Keratinocyte (primary cell): ENCODE results near the gene PLPP1. TPM values are rescaled to one million over a fixed set of nuclear protein-coding genes. Genes with fewer than 3 reads are reported as not detected.

Experiments
- DNase-seq: peaks from one replicate; pipeline ENCODE4 v3.0.0-alpha.2; 2011; ENCODE audit warnings: low read depth, missing footprints, low spot score
- FAIRE-seq: peaks from 2 replicates; lab custom pipeline; 2011; peaks lifted over from hg19 to GRCh38; lab: Jason Lieb, UNC
- H2AFZ ChIP-seq: 2 replicates; pipeline ENCODE4 v1.6.0; 2012; ENCODE audit warnings: low read length, control low read depth, inconsistent platforms; ENCODE audit not compliant: control insufficient read depth
- H3K27ac ChIP-seq: 2 replicates; pipeline ENCODE4 v1.5.1; 2011; ENCODE audit warnings: low read length; ENCODE audit not compliant: control insufficient read depth, insufficient read depth
- H3K27me3 ChIP-seq: 3 replicates; pipeline ENCODE4 v1.6.0; 2011; ENCODE audit warnings: low read length; ENCODE audit not compliant: control insufficient read depth, insufficient read depth; ENCODE audit errors: extremely low read depth
- H3K36me3 ChIP-seq, 2 experiments: 2 replicates in 1 of 2; 3 replicates in 1 of 2; pipeline ENCODE4 v1.5.1; 2011; ENCODE audit warnings: low read length in 2 of 2, mild to moderate bottlenecking in 1 of 2; ENCODE audit not compliant: control insufficient read depth in 2 of 2, insufficient read depth in 2 of 2; ENCODE audit errors: extremely low read depth in 1 of 2
- H3K4me1 ChIP-seq: 3 replicates; pipeline ENCODE4 v1.5.1; 2011; ENCODE audit warnings: low read length; ENCODE audit not compliant: control insufficient read depth, insufficient read depth; ENCODE audit errors: extremely low read depth
- H3K4me2 ChIP-seq: 3 replicates; pipeline ENCODE4 v1.6.0; 2011; ENCODE audit warnings: low read depth, low read length; ENCODE audit not compliant: control insufficient read depth, insufficient read depth; ENCODE audit errors: extremely low read depth
- H3K4me3 ChIP-seq, 3 experiments: fragments of 200-600 bp in 1 of 3; sonication (generic) in 1 of 3; 2 replicates in 2 of 3; 3 replicates in 1 of 3; pipeline ENCODE4 v1.5.1; 2011 to 2016; ENCODE audit warnings: low read length in 3 of 3, mild to moderate bottlenecking in 3 of 3, control low read depth in 2 of 3, inconsistent platforms in 1 of 3, low read depth in 1 of 3, mixed read lengths in 1 of 3, mixed run types in 1 of 3, moderate library complexity in 1 of 3; ENCODE audit not compliant: control insufficient read depth in 2 of 3, insufficient read depth in 2 of 3; ENCODE audit errors: extremely low read depth in 1 of 3
- H3K79me2 ChIP-seq: 2 replicates; pipeline ENCODE4 v1.6.0; 2012; ENCODE audit warnings: low read length; ENCODE audit not compliant: control insufficient read depth, insufficient read depth
- H3K9ac ChIP-seq: 3 replicates; pipeline ENCODE4 v1.6.0; 2011; ENCODE audit warnings: low read length; ENCODE audit not compliant: control insufficient read depth, insufficient read depth; ENCODE audit errors: extremely low read depth
- H3K9me1 ChIP-seq: 3 replicates; pipeline ENCODE4 v1.6.0; 2011; ENCODE audit warnings: low read length; ENCODE audit not compliant: control insufficient read depth, insufficient read depth; ENCODE audit errors: extremely low read depth
- H3K9me3 ChIP-seq: 2 replicates; pipeline ENCODE4 v1.5.1; 2012; ENCODE audit warnings: low read depth, low read length; ENCODE audit not compliant: control insufficient read depth
- H4K20me1 ChIP-seq: 3 replicates; pipeline ENCODE4 v1.6.0; 2011; ENCODE audit warnings: low read length; ENCODE audit not compliant: control insufficient read depth, insufficient read depth; ENCODE audit errors: extremely low read depth
- CTCF ChIP-seq, 3 experiments: IDR thresholded peaks in 1 of 3; conservative IDR thresholded peaks in 1 of 3; optimal IDR thresholded peaks in 1 of 3; 2 replicates in 2 of 3; 3 replicates in 1 of 3; pipeline versions ENCODE3 to v1.5.1; 2011; ENCODE audit warnings: low read length in 3 of 3, mild to moderate bottlenecking in 3 of 3, moderate library complexity in 2 of 3, control low read depth in 1 of 3, inconsistent platforms in 1 of 3; ENCODE audit not compliant: insufficient read depth in 2 of 3; ENCODE audit errors: extremely low read depth in 1 of 3
- EZH2 ChIP-seq: IDR thresholded peaks from one replicate; pipeline ENCODE4 v1.6.1; 2012; ENCODE audit warnings: inconsistent platforms, mild to moderate bottlenecking, low read length, moderate library complexity
- dilution Hi-C: fragments of 300-500 bp; cut with MboI; formaldehyde crosslinking; loops from one replicate; pipeline ENCODE4 v1.7.0; 2020; ENCODE audit warnings: low sequenced_read_pairs; ENCODE audit not compliant: extremely low pct_ligation_motif_present
- polyA plus RNA-seq, 5 experiments: library from polyadenylated mRNA; depleted of rRNA in 3 of 5; stranded (reverse) in 3 of 5; stranded (forward) in 1 of 5; unstranded in 1 of 5; fragments of >200 nt; gene quantifications; 1 replicate in 1 of 5; 2 replicates in 3 of 5; 3 replicates in 1 of 5; pipeline versions ENCODE4 v1.2.1 to v1.2.3, GENCODE V29; 2011 to 2012; ENCODE audit warnings: missing spikeins in 2 of 5, low read depth in 1 of 5, low replicate concordance in 1 of 5

PLPP1 gene
- polyA plus RNA-seq, 1 donor (not counting 4 experiments of a cell fraction or from before 2014, with no cell fraction given): 13.2 TPM

GRCh38 chr5:55446640-55447351 lies 88.0 kb downstream of the PLPP1 start:
- H3K9me1 ChIP-seq: no peaks in the 10 kb centered on the region
- H3K4me1 ChIP-seq: no peaks in the 10 kb centered on the region
- H3K9me3 ChIP-seq: no peaks in the 10 kb centered on the region
- H3K79me2 ChIP-seq: no peaks in the 10 kb centered on the region
- no peak for TF ChIP-seq EZH2
- no peak for TF ChIP-seq CTCF (optimal IDR thresholded peaks at IDR 0.05 in 1 of 3, IDR thresholded peaks at IDR 0.05 in 1 of 3, conservative IDR thresholded peaks at IDR 0.05 in 1 of 3; ENCODE audit: extremely low read depth in 1 of 3, insufficient read depth in 2 of 3, low read length in 3 of 3)
- FAIRE-seq (no peak), DNase-seq (no peak)
- H2AFZ ChIP-seq: no peak overlapping the region
- H3K27me3 ChIP-seq: no peaks in the 10 kb centered on the region
- H4K20me1 ChIP-seq: no peaks in the 10 kb centered on the region
- H3K4me2 ChIP-seq: no peak overlapping the region
- dilution Hi-C loops: no loop called here
- H3K36me3 ChIP-seq: no peaks in the 10 kb centered on the region
- no peak overlapping the region for H3K4me3 ChIP-seq
- H3K27ac ChIP-seq: no peak overlapping the region
- H3K9ac ChIP-seq: no peak overlapping the region

GRCh38 chr5:55445791-55446190 lies 89.0 kb downstream of the PLPP1 start:
- H2AFZ ChIP-seq: no peak overlapping the region
- TF ChIP-seq CTCF (optimal IDR thresholded peaks at IDR 0.05 in 1 of 3, IDR thresholded peaks at IDR 0.05 in 1 of 3, conservative IDR thresholded peaks at IDR 0.05 in 1 of 3; ENCODE audit: extremely low read depth in 1 of 3, insufficient read depth in 2 of 3, low read length in 3 of 3) (no peak), EZH2 (no peak)
- H3K9me3 ChIP-seq: no peaks in the 10 kb centered on the region
- H3K36me3 ChIP-seq: peaks cover 0 to 1% of the 10 kb centered on the region in 2 experiments
- no peak for DNase-seq
- dilution Hi-C loops: no loop called here
- FAIRE-seq: no peak
- no peaks in the 10 kb centered on the region for H3K9me1 ChIP-seq
- no peak overlapping the region for H3K4me3 ChIP-seq
- H3K4me1 ChIP-seq: no peaks in the 10 kb centered on the region
- H3K9ac ChIP-seq: no peak overlapping the region
- H3K79me2 ChIP-seq: no peaks in the 10 kb centered on the region
- no peak overlapping the region for H3K4me2 ChIP-seq
- no peaks in the 10 kb centered on the region for H3K27me3 ChIP-seq
- no peaks in the 10 kb centered on the region for H4K20me1 ChIP-seq
- H3K27ac ChIP-seq: no peak overlapping the region
